Ramos (cell line): ENCODE results near the gene FER.
"Not testable (repeated sequence)": the region's sequence is repeated elsewhere in the genome, so short reads cannot be mapped to it uniquely, and the experiment has no call there.

ENCODE experiments used
- in situ Hi-C: fragments of 300-500 bp; cut with MboI; formaldehyde crosslinking; loops from one replicate; pipeline ENCODE4 v1.14.3; 2022; ENCODE audit warnings: low sequenced_read_pairs; ENCODE audit not compliant: unreplicated experiment

FER gene

DNA sequence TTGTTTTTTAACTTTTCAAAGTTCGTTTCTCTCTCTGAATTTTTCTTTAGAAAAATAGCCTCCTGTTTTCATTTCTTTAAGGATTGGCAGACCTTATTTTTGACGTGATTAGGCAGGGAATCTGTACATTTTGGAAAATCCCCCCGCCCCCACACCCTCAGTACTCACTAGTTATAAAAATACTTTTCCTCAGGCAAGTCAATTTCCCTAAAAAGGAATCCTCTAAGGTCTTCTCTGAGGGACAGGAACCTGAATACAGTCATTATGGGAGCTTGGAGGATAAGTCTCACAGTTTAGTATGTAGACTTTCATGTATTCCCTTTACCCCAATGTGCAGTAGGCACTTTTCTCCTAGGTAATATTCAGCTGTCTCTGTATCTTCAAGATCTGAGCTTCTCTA is 3.9 kb upstream of the FER start:
- in situ Hi-C loops, result no loop called here

DNA sequence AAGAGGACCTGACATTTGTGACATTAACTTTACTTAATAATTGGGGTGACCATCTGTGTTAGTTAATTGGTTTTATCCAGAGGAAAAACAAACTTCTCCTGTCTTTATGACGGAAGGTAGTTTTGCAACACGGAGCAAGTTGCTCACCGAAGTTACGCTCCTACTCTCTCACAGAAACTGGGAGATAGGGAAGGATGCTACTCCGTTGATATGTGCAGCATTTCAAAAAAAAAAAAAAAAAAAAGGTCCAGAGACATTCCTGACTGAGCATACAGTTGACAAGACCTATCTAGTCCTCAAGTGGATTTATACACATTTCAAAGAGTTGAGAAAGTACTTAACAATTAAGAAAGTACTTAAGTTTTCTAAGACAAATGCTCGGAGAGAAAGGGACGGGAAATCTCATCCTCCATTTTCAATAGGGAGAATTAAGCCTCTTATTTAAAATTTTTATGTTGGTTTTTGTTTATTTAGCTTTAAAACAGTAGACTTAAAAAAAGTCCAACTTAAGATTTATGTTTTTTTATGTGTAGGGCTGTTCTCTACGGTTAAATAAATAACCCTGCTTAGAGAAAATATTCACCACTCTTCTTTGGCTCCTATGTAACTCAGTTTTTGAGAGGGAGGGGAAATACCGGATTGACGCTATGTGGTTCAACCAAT is 455 bp upstream of the FER start:
- in situ Hi-C loops, result no loop called here

DNA sequence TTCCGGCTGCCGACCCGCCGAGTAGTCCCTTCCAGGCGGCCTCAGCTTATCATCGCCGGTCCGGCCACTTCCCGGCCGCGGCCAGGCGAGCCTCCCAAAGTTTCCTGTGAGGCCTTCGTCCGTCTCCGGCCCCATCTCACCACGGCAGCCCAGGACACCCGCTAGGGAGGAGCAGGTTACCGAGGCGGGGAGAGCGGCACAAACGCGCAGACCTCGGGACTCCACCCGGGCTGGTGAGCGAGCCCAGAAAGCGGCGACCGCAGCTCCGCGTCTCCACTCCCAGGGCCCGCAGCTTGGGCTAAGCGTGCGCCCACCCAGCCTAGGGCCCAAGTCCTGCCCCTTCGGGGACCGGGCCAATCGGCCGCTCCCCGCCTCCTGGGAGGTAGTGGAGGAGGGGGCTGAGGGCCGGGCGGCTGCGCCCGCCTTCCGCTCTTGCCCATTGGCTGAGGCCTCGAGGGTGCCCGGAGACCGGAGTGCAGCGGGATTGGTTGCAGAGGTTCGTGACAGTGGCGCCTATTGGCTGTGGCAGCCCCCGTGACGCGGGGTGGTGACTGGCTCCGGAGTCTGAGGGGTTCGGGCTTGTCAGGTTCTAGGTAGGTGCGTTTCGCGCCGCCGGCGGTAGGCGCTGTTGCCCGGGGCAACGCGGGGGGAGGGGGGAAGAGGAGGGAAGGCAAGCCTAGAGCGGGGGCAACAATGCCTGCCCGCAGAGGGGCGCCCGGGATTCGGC is 867 bp downstream of the FER start:
- in situ Hi-C loops, result no loop called here

DNA sequence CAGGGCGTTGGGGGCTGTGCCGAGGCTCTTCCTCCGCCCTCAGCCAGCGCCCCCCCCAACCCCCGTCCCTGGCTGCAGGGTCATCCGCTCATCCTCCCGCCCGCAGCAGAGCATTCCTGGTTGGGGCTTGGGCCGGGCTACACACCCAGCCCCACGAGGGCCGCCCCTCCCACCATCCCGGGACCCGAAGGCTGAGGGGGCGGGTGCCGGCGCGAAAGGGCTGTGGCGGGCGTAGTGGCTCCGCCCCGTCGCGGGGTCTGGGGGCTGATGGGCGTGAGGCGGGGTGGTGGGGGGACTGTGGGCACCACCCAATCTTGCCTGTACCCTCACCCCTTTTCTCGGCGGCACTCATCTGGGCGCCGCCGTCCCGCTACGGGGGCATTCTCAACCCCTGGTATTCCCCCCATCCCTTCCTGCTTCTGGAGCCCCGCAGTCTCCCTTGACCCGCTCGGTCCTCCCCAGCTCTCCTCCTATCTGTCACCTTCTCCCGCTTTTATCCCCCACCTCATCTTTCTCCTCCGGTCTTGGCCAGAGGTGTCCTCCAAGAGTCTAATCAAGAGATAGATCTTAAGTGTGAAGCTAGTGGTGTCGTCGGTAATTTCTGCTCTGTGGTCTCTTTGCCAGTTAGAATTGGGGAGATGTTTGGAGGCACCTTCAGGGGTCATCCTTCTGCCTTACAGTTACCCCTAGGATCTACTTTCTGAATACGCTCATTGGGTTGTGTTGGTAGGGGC is 1.6 kb downstream of the FER start:
- in situ Hi-C loops, result no loop called here

DNA sequence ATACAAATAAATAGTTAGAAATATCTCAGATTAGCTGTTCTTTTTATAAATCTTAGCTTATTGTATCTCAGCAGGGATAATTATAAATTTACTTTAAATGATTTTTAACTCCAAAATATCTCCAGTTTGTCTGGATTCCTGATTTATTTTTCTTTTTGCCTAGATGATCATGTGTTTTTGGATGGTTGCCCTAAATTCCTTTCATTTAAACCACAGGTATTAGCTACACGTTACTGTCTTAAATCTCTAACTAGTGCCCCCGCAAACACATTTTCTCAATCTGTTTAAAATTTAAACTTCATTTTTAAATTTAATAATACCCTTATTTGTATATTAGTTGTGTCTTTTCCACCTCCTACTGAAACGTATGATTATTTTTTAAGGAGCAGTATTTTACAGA is 5.6 kb downstream of the FER start:
- in situ Hi-C loops, result no loop called here

DNA sequence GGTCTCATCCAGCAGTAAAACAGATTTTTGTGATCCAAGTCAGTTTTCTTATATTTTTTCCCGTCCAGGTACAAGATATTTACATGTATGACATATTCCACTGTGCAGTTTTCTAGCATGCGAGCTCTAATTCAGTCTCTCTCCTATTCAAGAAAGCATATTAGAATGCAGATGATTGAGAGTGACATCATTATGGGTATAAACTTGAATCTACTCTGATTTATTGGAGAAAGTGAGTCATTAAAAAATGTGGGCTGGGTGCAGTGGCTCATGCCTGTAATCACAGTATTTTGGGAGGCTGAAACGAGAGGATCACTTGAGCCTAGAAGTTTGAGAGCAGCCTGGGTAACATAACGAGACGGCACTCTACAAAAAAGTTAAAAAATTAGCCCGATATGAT is 6.2 kb downstream of the FER start:
- in situ Hi-C loops, result no loop called here

DNA sequence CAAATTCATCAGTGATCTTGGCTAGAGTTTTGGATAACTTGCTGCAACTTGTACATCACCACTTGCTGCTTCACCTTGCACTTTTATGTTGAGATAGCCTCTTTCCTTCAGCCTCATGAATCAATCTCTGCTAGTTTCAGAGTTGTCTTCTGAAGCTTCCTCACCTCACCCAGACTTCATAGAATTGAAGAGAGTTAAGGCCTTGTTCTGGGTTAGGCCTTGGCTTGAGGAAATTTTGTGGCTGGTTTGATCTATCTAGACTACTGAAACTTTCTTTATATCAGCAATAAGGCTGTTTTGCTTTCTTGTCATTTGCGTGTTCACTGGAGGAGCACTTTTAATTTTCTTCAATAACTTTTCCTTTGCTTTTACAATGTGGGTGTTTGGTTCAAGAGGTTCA is 12.8 kb downstream of the FER start:
- in situ Hi-C loops, result no loop called here

DNA sequence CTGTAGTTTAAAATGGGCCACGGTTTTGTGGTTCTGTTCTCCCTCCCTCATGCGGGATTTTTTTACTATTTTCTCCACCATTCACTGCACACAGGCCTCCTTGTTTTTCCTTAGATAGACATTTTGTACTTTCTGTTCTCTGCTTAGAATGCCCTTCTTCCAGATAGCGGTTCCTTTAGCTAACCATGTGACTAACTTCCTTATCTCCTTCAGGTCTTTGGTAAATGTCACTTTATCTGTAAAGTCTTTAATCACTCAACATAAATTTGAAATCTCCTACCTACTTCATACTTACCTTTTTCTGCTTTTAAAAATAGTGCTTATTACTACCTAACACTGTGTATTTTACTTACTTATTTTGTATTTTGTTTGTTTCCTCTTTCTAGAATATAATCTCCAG is 15.0 kb downstream of the FER start:
- in situ Hi-C loops, result no loop called here

DNA sequence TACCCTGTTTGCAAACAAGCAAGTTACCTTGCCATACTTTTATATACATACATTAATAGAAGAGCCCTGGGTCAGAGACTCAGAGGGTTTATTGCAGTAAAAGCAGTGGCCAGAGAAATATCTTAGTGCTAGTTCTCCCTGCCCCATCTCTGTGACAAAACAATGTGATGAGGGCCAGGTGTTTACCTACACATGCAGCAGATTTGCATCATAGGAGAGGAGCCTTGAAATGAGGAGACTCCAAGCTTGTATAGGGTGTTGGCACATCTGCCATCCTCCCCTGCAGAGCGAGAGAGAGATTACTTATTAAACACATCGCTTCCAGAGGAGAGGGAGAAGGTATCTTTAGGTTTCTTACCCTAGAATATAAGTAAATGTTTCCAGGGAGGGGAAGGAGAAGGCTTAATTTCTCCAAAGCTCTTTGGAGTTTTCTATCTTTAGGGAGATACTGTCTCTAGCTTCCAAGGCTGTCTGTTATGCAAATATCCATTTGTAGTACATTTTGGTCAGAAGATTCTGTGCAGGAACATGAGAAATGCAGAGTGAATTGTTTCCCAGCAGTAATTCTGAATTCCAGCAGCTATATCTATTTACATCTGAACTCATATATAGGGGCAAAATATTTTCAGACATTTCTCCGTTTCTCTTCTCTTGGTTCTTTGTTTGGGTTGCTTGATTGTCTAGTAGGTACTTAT is 15.7 kb downstream of the FER start:
- in situ Hi-C loops, result no loop called here

DNA sequence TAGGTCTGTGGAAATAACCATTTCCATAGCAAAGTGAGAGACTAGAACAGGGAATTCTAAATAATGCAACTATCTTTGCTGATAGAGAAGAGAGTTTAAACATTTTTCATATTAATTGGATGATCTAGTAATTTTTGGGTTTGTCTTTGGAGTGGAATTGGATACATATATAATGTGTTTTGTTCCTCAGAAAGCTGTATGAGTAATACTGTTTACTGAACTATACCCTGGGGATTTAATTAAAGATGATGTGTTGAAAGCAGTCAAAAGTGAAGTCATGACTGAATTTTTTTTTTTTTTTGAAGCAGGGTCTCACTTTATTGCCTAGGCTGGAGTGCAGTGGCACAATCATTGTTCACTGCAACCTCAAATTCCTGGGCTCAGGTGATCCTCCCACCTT is 17.9 kb downstream of the FER start:
- in situ Hi-C loops, result no loop called here

DNA sequence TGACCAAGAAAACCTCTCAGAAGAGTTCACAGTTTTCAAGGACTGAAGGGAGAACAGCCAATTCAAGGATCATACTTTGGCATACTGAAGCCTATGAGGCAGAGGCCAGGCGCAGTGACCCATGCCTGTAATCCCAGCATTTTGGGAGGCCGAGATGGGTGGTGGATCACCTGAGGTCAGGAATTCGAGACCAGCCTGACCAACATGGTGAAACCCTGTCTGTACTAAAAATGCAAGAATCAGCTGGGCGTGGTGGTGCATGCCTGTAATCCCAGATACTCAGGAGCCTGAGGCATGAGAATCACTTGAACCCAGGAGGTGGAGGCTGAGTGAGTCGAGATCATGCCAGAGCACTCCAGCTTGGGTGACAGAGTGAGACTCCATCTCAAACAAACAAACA is 19.2 kb downstream of the FER start:
- in situ Hi-C loops, result not testable (repeated sequence)

DNA sequence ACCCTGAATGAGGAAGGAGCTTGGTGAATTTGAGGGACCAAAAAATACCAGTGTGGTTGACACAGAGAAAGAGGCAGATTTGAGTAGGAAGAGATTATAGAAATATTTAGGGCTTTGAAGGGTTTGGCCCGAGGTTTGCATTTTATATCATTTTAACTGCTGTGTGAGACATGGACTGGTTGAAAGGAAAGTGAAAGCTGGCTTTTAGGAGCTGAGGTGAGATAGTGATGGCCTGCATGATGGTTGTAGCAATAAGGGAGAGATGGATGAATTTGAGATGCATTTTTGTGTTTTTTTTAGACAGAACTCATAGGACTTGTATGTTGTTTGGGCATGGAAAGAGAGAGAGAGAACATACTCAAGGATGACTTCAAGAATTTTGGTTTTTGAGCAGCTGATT is 21.7 kb downstream of the FER start:
- in situ Hi-C loops, result no loop called here

DNA sequence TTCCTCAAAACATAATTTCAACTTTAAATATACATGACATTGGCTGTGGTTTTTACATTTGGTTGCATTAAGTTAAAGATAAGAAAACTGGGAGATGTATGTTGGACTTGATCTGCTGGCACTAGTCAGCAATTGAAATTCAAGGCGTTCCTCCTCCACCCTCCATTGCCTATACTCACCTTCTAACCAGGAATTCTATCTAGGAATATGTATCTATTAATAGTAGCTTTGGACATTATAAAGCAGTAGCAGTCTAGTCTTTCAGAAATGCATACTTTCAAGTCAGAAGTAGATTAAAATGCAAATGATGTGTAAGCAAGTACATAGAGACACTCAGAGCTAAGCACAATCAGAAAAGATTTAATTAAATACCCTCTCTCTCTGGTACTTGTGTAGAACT is 24.9 kb downstream of the FER start:
- in situ Hi-C loops, result no loop called here

DNA sequence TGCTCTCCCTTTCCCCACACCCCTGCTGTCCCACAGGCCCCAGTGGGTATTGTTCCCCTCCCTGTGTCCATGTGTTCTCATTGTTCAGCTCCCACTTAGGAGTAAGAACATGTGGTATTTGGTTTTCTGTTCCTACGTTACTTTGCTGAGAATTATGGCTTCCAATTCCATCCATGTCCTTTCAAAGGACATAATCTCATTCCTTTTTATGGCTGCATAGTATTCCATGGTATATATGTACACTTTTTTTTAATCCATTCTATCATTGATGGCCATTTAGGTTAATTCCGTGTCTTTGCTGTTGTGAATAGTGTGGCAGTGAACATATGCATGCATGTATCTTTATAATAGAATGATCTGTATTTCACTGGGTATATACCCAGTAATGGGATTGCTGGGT is 25.6 kb downstream of the FER start:
- in situ Hi-C loops, result no loop called here

DNA sequence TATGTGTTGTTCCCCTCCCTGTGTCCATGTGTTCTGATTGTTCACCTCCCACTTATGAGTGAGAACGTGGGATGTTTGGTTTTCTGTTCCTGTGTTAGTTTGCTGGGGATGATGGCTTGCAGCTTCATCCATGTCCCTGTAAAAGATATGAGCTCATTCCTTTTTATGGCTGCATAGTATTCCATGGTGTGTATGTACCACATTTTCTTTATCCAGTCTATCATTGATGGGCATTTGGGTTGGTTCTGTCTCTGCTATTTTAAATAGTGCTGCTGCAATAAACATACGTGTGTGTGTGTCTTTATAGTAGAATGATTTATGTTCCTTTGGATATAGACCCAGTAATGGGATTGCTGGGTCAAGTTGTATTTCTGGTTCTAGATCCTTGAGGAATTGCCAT is 26.4 kb downstream of the FER start:
- in situ Hi-C loops, result not testable (repeated sequence)

DNA sequence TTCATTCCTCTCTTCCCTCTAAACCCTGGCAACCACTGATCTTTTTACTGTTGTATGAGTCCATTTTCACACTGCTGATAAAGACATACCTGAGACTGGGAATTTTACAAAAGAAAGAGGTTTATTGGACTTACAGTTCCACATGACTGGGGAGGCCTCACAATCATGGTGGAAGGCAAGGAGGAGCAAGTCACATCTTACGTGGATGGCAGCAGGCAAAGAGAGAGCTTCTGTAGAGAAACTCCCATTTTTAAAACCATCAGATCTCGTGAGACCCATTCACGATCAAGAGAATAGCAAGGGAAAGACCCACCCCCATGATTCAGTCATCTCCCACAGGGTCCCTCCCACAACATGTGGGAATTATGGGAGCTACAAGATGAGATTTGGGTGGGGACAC is 29.9 kb downstream of the FER start:
- in situ Hi-C loops, result not testable (repeated sequence)

DNA sequence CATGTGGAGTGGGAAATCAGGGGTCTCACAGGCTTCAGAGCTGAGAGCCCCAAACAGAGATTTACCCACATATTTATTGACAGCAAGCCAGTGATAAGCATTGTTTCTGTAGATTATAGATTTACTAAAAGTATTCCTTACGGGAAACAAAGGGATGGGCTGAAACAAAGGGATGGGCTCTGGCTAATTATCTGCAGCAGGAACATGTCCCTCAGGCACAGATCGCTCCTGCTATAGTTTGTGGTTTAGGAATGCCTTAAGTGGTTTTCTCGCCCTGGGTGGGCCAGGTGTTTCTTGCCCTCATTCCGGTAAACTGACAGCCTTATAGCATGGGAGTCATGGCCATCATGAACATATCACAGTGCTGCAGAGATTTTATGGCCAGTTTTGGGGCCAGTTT is 36.9 kb downstream of the FER start:
- in situ Hi-C loops, result not testable (repeated sequence)

DNA sequence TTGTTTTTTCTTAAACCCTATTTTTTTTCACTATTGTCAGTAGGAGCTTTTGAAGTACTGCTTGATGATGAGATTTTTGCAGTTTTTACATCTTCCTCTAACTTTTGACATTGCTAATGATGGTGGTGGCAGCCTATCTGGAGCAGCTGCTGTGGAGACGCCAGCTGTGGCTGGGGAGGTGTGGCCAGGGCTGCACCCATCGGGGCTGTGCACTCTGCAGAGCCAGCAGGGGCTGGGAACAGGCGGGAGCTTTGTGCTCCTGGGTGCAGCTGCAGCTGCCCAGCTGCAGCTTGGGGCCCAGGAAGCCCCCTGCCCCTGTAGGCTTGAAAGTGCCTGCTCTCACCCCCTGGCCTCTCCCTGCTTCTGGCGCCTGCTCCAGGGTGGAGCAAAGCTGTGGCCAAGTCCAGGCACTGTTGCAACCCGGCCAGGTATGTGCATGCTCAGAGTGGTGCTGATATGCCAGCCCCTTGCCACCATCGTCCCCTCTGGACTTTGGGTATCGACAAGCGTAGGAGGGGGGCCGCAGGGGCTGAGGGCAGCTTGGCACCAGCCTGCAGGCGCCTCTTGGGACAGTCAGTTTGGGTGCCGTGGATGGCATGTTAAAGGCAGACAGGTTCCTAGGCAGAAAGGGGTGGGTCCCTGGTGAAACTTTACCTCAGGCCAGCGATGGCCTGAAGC is 39.2 kb downstream of the FER start:
- in situ Hi-C loops, result no loop called here

DNA sequence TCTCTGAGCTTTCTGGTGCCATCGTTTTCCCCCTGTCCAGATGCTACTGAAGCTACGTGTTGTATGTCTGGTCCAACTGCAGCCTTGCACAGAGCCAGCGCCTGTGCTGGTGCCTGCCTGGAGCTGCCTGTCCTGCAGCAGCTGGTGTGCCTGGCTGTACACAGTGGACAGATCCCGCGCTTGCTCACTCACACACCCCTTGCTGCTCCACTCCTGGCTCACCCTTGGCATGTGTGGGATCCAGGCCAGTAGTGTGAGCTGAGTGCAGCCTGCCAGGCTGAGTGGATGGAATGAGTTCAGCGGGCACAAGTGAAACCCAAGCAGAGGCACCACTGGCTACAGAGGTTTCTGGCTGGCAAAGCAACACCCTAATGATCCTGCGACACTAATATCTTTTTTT is 40.4 kb downstream of the FER start:
- in situ Hi-C loops, result no loop called here

DNA sequence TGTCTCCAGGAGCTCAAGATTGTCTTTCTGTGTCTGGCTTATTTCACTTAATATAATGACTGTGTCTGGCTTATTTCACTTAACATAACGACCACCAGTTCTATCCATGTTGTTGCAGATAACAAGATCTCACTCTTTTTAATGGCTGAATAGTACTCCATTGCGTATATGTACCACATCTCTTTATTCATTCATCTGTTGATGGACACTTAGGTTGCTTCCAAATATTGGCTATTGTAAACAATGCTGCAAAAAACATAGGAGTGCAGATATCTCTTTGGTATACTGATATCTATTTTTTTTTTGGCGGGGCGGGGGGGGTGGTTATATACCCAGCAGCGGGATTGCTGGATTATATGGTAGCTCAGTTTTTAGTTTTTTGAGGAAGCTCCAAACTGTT is 45.5 kb downstream of the FER start:
- in situ Hi-C loops, result no loop called here
